Measurements from ENCODE around the gene LGALS9. TPM values are rescaled to one million over a fixed set of nuclear protein-coding genes. Genes with fewer than 3 reads are reported as not detected.

Gene LGALS9
- total and polyA plus RNA-seq, 2 donors (not counting 3 experiments of a cell fraction or from before 2014, with no cell fraction given) = 52.4 to 65.2 TPM

DNA sequence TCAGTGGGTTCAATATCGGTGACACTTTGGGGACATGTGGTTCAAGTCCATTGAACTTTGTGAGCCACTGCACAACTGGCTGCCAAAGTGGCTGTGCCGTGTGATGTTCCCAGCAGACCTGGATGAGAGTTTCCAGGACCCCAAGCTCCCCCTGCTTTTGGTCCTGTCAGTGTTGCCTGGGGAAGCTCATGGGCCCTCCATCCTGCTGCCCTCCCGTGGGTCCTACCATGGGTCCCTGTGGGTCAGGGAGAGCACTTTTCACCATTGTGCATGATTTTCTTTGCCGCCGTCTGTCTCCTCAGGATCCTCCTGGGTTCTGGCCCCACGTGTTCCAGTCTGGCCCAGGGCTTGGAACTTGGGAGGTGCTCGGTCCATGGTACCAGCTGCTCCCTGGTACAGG lies 38.1 kb downstream of the LGALS9 start:
- ChIA-PET CTCF (interaction anchor here (0.5 to 0.7 kb wide), 2 partner anchors 14 to 431 kb away, joined by 3 read pairs; no protein-coding TSS in a partner anchor), POLR2A (no interaction called here)
- DNase-seq (ENCODE audit: low read depth, low spot score) = no peak
- no peak overlapping the region for H3K4me3 ChIP-seq (replicated peaks in 1 of 3; ENCODE audit: insufficient read depth in 1 of 3, low read depth in 1 of 3, low read length in 3 of 3)
- H4K20me1 ChIP-seq (replicated peaks; ENCODE audit: control insufficient read depth, extremely low read depth, insufficient read depth, low read length) = no peaks in the 10 kb centered on the region
- H3K9me1 ChIP-seq (replicated peaks; ENCODE audit: control insufficient read depth, extremely low read depth, insufficient read depth, low read length) = no peaks in the 10 kb centered on the region
- TF ChIP-seq POLR2A (IDR thresholded peaks at IDR 0.05; ENCODE audit: low read depth, low read length) (no peak), POLR2AphosphoS5 (IDR thresholded peaks at IDR 0.05; ENCODE audit: insufficient read depth, low read depth, low read length) (no peak), FOS (IDR thresholded peaks at IDR 0.05; ENCODE audit: borderline replicate concordance, insufficient read depth, low read length) (no peak), JUN (IDR thresholded peaks at IDR 0.05; ENCODE audit: borderline replicate concordance, insufficient read depth, insufficient read length, low read depth) (no peak), GATA2 (IDR thresholded peaks at IDR 0.05; ENCODE audit: insufficient read depth, insufficient read length, low read depth, low read length) (no peak), MYC (IDR thresholded peaks at IDR 0.05; ENCODE audit: low read depth, low read length) (no peak), EZH2 (IDR thresholded peaks at IDR 0.05; ENCODE audit: borderline replicate concordance, low read depth, low read length, severe bottlenecking) (no peak)
- TF ChIP-seq, protein P1, sequence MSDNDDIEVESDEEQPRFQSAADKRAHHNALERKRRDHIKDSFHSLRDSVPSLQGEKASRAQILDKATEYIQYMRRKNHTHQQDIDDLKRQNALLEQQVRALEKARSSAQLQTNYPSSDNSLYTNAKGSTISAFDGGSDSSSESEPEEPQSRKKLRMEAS (IDR thresholded peaks at IDR 0.05; ENCODE audit: insufficient read depth, insufficient read length) = no peak
- TF ChIP-seq, protein P2, sequence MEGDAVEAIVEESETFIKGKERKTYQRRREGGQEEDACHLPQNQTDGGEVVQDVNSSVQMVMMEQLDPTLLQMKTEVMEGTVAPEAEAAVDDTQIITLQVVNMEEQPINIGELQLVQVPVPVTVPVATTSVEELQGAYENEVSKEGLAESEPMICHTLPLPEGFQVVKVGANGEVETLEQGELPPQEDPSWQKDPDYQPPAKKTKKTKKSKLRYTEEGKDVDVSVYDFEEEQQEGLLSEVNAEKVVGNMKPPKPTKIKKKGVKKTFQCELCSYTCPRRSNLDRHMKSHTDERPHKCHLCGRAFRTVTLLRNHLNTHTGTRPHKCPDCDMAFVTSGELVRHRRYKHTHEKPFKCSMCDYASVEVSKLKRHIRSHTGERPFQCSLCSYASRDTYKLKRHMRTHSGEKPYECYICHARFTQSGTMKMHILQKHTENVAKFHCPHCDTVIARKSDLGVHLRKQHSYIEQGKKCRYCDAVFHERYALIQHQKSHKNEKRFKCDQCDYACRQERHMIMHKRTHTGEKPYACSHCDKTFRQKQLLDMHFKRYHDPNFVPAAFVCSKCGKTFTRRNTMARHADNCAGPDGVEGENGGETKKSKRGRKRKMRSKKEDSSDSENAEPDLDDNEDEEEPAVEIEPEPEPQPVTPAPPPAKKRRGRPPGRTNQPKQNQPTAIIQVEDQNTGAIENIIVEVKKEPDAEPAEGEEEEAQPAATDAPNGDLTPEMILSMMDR (IDR thresholded peaks at IDR 0.05; ENCODE audit: extremely low read depth in 1 of 2, insufficient read depth in 1 of 2, low read depth in 1 of 2, low read length in 2 of 2) = no peak
- no peaks in the 10 kb centered on the region for H3K27me3 ChIP-seq (ENCODE audit: control insufficient read depth in 2 of 2, insufficient read depth in 2 of 2, low read length in 2 of 2)
- FAIRE-seq = no peak
- no peaks in the 10 kb centered on the region for H3K9me3 ChIP-seq (replicated peaks; ENCODE audit: control insufficient read depth, insufficient read depth, low read length)
- no peak overlapping the region for H3K4me2 ChIP-seq (ENCODE audit: insufficient read depth, low read length)
- no peak overlapping the region for H3K27ac ChIP-seq (ENCODE audit: insufficient read depth, low read depth, low read length)
- H3K9ac ChIP-seq (replicated peaks; ENCODE audit: extremely low read depth, insufficient read depth, low read length) = no peak overlapping the region
- H3K36me3 ChIP-seq (ENCODE audit: control insufficient read depth in 2 of 2, extremely low read depth in 1 of 2, insufficient read depth in 2 of 2, low read length in 2 of 2) = no peaks in the 10 kb centered on the region
- BruUV-seq (replicated peaks) = no TSS peak
- H3K4me1 ChIP-seq (ENCODE audit: control insufficient read depth, extremely low read depth, insufficient read depth, low read length) = no peaks in the 10 kb centered on the region
- dilution Hi-C loops (cut with MboI; ENCODE audit: extremely low pct_ligation_motif_present, low sequenced_read_pairs) = no loop called here
- H2AFZ ChIP-seq (ENCODE audit: low read depth, low read length) = no peak overlapping the region
- H3K79me2 ChIP-seq (ENCODE audit: control insufficient read depth, insufficient read depth, low read length) = no peaks in the 10 kb centered on the region
- intact Hi-C loops (cut with micrococcal nuclease) = no loop called here

Data from endothelial cell of umbilical vein (primary cell).